HG02759 (cell line): ENCODE data around the gene NBPF26.
"Not testable (repeated sequence)": the region's sequence is repeated elsewhere in the genome, so short reads cannot be mapped to it uniquely, and the experiment has no call there.

Experiments used
- ATAC-seq: cut with Tn5 transposase; IDR thresholded peaks from one replicate; pipeline ENCODE4 v1.9.1; 2021; ENCODE audit warnings: mild to moderate bottlenecking, moderate library complexity; ENCODE audit not compliant: unreplicated experiment

Gene NBPF26

GRCh38 chr1:120723715-120724402 is at the start of gene NBPF26:
NBPF26 (plus strand) TSS chr1:120723945.
- ATAC-seq: peak; percentile 56

GRCh38 chr1:120680106-120680819 is 43.5 kb upstream of the NBPF26 start:
- ATAC-seq: not testable (repeated sequence)

- not testable (repeated sequence) for ATAC-seq
Observed at GRCh38 chr1:120680938-120681337, 42.8 kb upstream of the NBPF26 start.

GRCh38 chr1:120684397-120684796 is 39.3 kb upstream of the NBPF26 start:
- ATAC-seq: not testable (repeated sequence)

GRCh38 chr1:120685622-120686021 is 38.1 kb upstream of the NBPF26 start:
- not testable (repeated sequence) for ATAC-seq

GRCh38 chr1:120687250-120687649 is 36.5 kb upstream of the NBPF26 start:
- ATAC-seq: not testable (repeated sequence)

GRCh38 chr1:120700807-120701562 is 22.8 kb upstream of the NBPF26 start:
- ATAC-seq: not testable (repeated sequence)

GRCh38 chr1:120723358-120723714 is 409 bp upstream of the NBPF26 start:
- not testable (repeated sequence) for ATAC-seq

GRCh38 chr1:120724507-120724906 is 762 bp downstream of the NBPF26 start:
- not testable (repeated sequence) for ATAC-seq

GRCh38 chr1:120728811-120729210 is 5.1 kb downstream of the NBPF26 start:
- not testable (repeated sequence) for ATAC-seq

GRCh38 chr1:120769090-120769489 is 45.3 kb downstream of the NBPF26 start:
- not testable (repeated sequence) for ATAC-seq

GRCh38 chr1:120805452-120805851 is 81.7 kb downstream of the NBPF26 start:
- ATAC-seq: not testable (repeated sequence)

GRCh38 chr1:120811822-120812221 is 88.1 kb downstream of the NBPF26 start:
- ATAC-seq: not testable (repeated sequence)

- ATAC-seq: not testable (repeated sequence)
Observed at GRCh38 chr1:120825051-120825450, 101.3 kb downstream of the NBPF26 start.

- not testable (repeated sequence) for ATAC-seq
Observed at GRCh38 chr1:120826623-120827022, 102.9 kb downstream of the NBPF26 start.

- ATAC-seq: not testable (repeated sequence)
Observed at GRCh38 chr1:120844186-120844944, 120.6 kb downstream of the NBPF26 start.

- not testable (repeated sequence) for ATAC-seq
Observed at GRCh38 chr1:120844945-120845330, 121.2 kb downstream of the NBPF26 start.

- not testable (repeated sequence) for ATAC-seq
Observed at GRCh38 chr1:120849400-120850286, 125.9 kb downstream of the NBPF26 start.

- not testable (repeated sequence) for ATAC-seq
Observed at GRCh38 chr1:120850287-120850536, 126.5 kb downstream of the NBPF26 start.
